Vagina (tissue), 2 donors: Measurements from ENCODE around the gene TMPRSS4.

Source experiments
- CTCF ChIP-seq, 3 experiments: fragments of 450-650 bp in 2 of 3; fragments of 200-600 bp in 1 of 3; sonication (generic) in 1 of 3; IDR thresholded peaks; one replicate each; pipeline ENCODE4 v1.5.1; 2017 to 2019; ENCODE audit warnings: antibody characterized with exemption in 3 of 3, mild to moderate bottlenecking in 2 of 3, moderate library complexity in 2 of 3
- POLR2A ChIP-seq, 2 donors: fragments of 450-650 bp; IDR thresholded peaks; one replicate each; pipeline ENCODE4 v1.6.1; 2017; ENCODE audit warnings: antibody characterized with exemption in 2 of 2, mild to moderate bottlenecking in 2 of 2, moderate library complexity in 2 of 2

DNA sequence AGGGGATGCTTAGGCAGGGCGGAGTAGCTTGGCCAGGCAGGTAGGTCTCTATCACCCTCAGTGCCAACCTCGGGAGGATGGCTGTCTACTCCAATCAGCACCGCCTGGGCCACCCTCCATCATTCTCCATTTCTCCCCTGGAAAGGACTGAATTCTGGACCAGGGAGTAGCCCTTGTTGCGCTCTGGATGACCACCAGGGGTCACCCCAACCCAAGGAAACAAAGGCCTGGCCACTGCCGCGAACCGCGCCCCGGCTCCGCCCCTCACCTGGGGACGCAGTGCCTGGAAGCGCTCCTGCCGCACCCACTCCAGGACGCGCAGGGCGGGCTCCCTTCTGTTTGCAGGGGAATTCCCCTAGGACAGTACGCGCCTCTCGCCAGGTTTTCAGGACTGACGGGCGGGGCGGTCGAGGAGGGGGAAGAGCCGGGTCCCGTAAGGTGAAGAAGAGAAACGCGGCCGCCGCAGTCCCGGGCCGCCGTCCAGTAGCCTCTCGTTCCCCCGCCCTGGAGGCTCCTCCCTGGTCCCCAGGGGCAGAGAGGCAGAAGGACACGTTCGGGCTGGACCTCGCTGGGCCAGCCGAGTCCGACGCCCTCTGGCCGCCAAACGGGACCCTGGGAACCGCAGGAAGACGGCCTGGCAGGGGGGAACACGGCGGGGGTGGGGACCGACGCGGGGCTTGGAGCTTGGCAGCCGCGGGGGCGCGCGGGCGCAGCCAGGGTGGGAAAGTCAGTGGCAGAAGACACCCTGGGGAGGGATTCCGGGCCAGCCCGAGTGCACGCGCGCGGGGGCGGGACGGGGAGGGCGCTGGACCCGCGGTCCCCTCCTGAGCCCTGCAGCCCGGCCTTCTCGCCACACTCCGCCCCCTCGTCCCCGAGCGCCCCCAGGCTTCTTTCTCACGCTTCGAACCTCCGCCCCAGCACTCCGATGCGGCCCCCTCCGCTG lies 68.7 kb downstream of the TMPRSS4 start:
- TF ChIP-seq CTCF (IDR thresholded peaks at IDR 0.05) = peak; percentile 89 to 98 (median 94)
- no peak for TF ChIP-seq POLR2A (IDR thresholded peaks at IDR 0.05)
